Glutamatergic neuron (in vitro differentiated cells): ENCODE measurements around the gene PPP6R2. TPM values are rescaled to one million over a fixed set of nuclear protein-coding genes. Genes with fewer than 3 reads are reported as not detected.

Source experiments
- DNase-seq: peaks from one replicate; pipeline ENCODE4 v3.0.0; 2022
- H3K27ac Mint-ChIP-seq: one replicate; pipeline ENCODE4 v1.8.0; 2020; ENCODE audit warnings: mild to moderate bottlenecking, mixed read lengths, inconsistent platforms; ENCODE audit not compliant: unreplicated experiment
- H3K27me3 Mint-ChIP-seq: one replicate; pipeline ENCODE4 v1.8.0; 2020; ENCODE audit warnings: mild to moderate bottlenecking, moderate library complexity, mixed read lengths, inconsistent platforms; ENCODE audit not compliant: unreplicated experiment
- H3K36me3 Mint-ChIP-seq: one replicate; pipeline ENCODE4 v1.8.0; 2020; ENCODE audit warnings: mild to moderate bottlenecking, mixed read lengths, inconsistent platforms; ENCODE audit not compliant: unreplicated experiment
- H3K4me1 Mint-ChIP-seq: one replicate; pipeline ENCODE4 v1.8.0; 2020; ENCODE audit warnings: mild to moderate bottlenecking, low read depth, mixed read lengths, inconsistent platforms; ENCODE audit not compliant: unreplicated experiment
- H3K4me3 Mint-ChIP-seq: one replicate; pipeline ENCODE4 v1.8.0; 2020; ENCODE audit warnings: mild to moderate bottlenecking, mixed read lengths, inconsistent platforms; ENCODE audit not compliant: unreplicated experiment
- H3K9me3 Mint-ChIP-seq: one replicate; pipeline ENCODE4 v1.8.0; 2020; ENCODE audit warnings: mild to moderate bottlenecking, moderate library complexity, mixed read lengths, inconsistent platforms; ENCODE audit not compliant: unreplicated experiment
- CTCF ChIP-seq: fragments of 200-600 bp; sonication (generic); IDR thresholded peaks from one replicate; pipeline ENCODE4 v1.5.0; 2021; ENCODE audit not compliant: partially characterized antibody, unreplicated experiment
- total RNA-seq: library from RNA; stranded (reverse); fragmentation: NEBNext Ultra II Directional; extraction: Animal tissue kit (Norgen Biotek cat#: 25700); gene quantifications from one replicate; pipeline ENCODE4 v1.2.1, GENCODE V29; 2021; ENCODE audit not compliant: unreplicated experiment

PPP6R2 gene
- total RNA-seq, 1 donor from 2014 or later = 122 TPM

- no peak for DNase-seq
- no peaks in the 10 kb centered on the region for H3K4me1 Mint-ChIP-seq
- no peak overlapping the region for H3K4me3 Mint-ChIP-seq
- TF ChIP-seq CTCF = no peak
- peaks cover 9% of the 10 kb centered on the region for H3K36me3 Mint-ChIP-seq
- H3K9me3 Mint-ChIP-seq = peaks cover under 1% of the 10 kb centered on the region
- no peaks in the 10 kb centered on the region for H3K27me3 Mint-ChIP-seq
- no peak overlapping the region for H3K27ac Mint-ChIP-seq
These were observed 76.9 kb downstream of the PPP6R2 start for GRCh38 chr22:50420015-50420414.

DNA sequence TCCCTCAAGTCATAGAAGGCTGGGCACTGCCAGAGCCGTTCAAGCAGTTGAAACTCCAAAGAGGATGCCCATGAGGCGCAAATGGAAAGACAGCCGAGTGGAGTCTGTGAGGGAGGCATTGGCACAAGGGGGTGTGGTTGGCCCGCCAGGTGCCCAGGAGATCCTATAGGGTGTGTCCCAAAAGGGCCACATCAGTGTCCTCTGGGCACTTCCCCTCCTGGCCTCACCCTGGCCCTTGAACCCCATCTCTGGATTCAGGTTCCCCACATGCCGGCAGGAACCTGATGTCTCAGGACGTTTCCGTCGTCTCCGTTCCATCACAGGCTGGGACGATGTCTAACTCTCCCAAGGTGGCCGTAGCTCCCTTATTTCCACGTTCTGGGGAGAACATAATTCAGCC lies 77.5 kb downstream of the PPP6R2 start:
- peaks cover 2% of the 10 kb centered on the region for H3K9me3 Mint-ChIP-seq
- peaks cover 10% of the 10 kb centered on the region for H3K36me3 Mint-ChIP-seq

GRCh38 chr22:50422046-50422445 lies 78.9 kb downstream of the PPP6R2 start:
- Mint-ChIP-seq H3K4me3 (no peak overlapping the region), H3K27me3 (peaks cover under 1% of the 10 kb centered on the region), H3K27ac (no peak overlapping the region), H3K36me3 (peaks cover 10% of the 10 kb centered on the region), H3K9me3 (peaks cover 2% of the 10 kb centered on the region), H3K4me1 (no peaks in the 10 kb centered on the region)
- DNase-seq = no peak
- no peak for TF ChIP-seq CTCF

More for the DNA sequence above, 77.5 kb downstream of the PPP6R2 start:
- Mint-ChIP-seq H3K4me3 (no peak overlapping the region), H3K27ac (no peak overlapping the region), H3K4me1 (no peaks in the 10 kb centered on the region), H3K27me3 (no peaks in the 10 kb centered on the region)
- no peak for TF ChIP-seq CTCF
- no peak for DNase-seq

- peaks cover 2% of the 10 kb centered on the region for H3K27me3 Mint-ChIP-seq
- TF ChIP-seq CTCF = no peak
- H3K9me3 Mint-ChIP-seq = peaks cover 2% of the 10 kb centered on the region
- no peak overlapping the region for H3K4me3 Mint-ChIP-seq
- DNase-seq = no peak
- peaks cover 13% of the 10 kb centered on the region for H3K36me3 Mint-ChIP-seq
- H3K27ac Mint-ChIP-seq = no peak overlapping the region
- no peaks in the 10 kb centered on the region for H3K4me1 Mint-ChIP-seq
These were observed 80.1 kb downstream of the PPP6R2 start for GRCh38 chr22:50422961-50423815.

GRCh38 chr22:50423956-50424355 lies 80.8 kb downstream of the PPP6R2 start:
- no peaks in the 10 kb centered on the region for H3K4me1 Mint-ChIP-seq
- TF ChIP-seq CTCF = no peak
- H3K9me3 Mint-ChIP-seq = peaks cover 2% of the 10 kb centered on the region
- peak overlapping the region; percentile 38 for H3K27ac Mint-ChIP-seq
- H3K36me3 Mint-ChIP-seq = peaks cover 14% of the 10 kb centered on the region
- H3K4me3 Mint-ChIP-seq = no peak overlapping the region
- peaks cover 2% of the 10 kb centered on the region for H3K27me3 Mint-ChIP-seq
- DNase-seq = no peak
